PFSK-1 (cell line): ENCODE results near the gene SLC15A4.

Experiments used
- FOXP2 ChIP-seq: optimal IDR thresholded peaks from 2 replicates; pipeline ENCODE3; 2011; ENCODE audit warnings: borderline replicate concordance, control low read depth, inconsistent platforms; ENCODE audit not compliant: insufficient read depth; ENCODE audit errors: extremely low read length, extremely low read depth
- POLR2AphosphoS5 ChIP-seq: IDR thresholded peaks from 2 replicates; pipeline ENCODE4 v1.6.1; 2012; ENCODE audit warnings: low read depth, mild to moderate bottlenecking, control low read depth, low read length, moderate library complexity
- SIN3A ChIP-seq: IDR thresholded peaks from 2 replicates; pipeline ENCODE4 v1.6.1; 2012; ENCODE audit warnings: mild to moderate bottlenecking, low read length, moderate library complexity, borderline replicate concordance; ENCODE audit not compliant: insufficient read depth
- TAF1 ChIP-seq: IDR thresholded peaks from 2 replicates; pipeline ENCODE4 v1.6.1; 2012; ENCODE audit warnings: low read length, control low read depth, borderline replicate concordance; ENCODE audit not compliant: insufficient read depth
- TF ChIP-seq, protein P1 (sequence below), 2 experiments: IDR thresholded peaks; 2 replicates each; pipeline versions ENCODE4 v1.6.1 to v1.8.0; 2011 to 2012; ENCODE audit warnings: low read depth in 2 of 2, low read length in 2 of 2, control low read depth in 1 of 2, inconsistent platforms in 1 of 2, mild to moderate bottlenecking in 1 of 2, moderate library complexity in 1 of 2; ENCODE audit not compliant: insufficient read depth in 1 of 2

Gene SLC15A4

DNA sequence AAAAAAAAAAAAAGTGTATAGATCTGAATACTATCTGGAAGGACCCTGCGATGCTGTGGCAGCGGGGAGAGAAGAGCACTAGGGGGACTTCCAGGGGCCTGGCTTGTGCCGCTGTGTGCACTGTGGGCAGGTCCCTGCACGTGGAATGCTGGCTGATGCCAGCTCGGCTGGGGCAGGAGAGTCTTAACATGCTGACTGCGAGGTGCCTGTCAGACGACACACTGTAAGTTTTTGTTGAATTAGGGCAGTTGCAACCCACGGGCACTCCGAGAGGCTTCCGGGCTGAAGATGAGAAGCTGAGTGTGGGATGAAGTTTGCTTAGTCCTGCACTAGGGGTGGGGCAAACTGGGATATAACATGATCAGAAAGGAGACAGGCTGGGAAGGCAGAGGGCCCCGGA lies 40.2 kb upstream of the SLC15A4 start:
- TF ChIP-seq TAF1 (no peak), SIN3A (no peak), FOXP2 (no peak), POLR2AphosphoS5 (no peak)
- TF ChIP-seq, protein P1, sequence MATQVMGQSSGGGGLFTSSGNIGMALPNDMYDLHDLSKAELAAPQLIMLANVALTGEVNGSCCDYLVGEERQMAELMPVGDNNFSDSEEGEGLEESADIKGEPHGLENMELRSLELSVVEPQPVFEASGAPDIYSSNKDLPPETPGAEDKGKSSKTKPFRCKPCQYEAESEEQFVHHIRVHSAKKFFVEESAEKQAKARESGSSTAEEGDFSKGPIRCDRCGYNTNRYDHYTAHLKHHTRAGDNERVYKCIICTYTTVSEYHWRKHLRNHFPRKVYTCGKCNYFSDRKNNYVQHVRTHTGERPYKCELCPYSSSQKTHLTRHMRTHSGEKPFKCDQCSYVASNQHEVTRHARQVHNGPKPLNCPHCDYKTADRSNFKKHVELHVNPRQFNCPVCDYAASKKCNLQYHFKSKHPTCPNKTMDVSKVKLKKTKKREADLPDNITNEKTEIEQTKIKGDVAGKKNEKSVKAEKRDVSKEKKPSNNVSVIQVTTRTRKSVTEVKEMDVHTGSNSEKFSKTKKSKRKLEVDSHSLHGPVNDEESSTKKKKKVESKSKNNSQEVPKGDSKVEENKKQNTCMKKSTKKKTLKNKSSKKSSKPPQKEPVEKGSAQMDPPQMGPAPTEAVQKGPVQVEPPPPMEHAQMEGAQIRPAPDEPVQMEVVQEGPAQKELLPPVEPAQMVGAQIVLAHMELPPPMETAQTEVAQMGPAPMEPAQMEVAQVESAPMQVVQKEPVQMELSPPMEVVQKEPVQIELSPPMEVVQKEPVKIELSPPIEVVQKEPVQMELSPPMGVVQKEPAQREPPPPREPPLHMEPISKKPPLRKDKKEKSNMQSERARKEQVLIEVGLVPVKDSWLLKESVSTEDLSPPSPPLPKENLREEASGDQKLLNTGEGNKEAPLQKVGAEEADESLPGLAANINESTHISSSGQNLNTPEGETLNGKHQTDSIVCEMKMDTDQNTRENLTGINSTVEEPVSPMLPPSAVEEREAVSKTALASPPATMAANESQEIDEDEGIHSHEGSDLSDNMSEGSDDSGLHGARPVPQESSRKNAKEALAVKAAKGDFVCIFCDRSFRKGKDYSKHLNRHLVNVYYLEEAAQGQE (IDR thresholded peaks at IDR 0.05; ENCODE audit: insufficient read depth in 1 of 2, low read depth in 2 of 2, low read length in 2 of 2): no peak

DNA sequence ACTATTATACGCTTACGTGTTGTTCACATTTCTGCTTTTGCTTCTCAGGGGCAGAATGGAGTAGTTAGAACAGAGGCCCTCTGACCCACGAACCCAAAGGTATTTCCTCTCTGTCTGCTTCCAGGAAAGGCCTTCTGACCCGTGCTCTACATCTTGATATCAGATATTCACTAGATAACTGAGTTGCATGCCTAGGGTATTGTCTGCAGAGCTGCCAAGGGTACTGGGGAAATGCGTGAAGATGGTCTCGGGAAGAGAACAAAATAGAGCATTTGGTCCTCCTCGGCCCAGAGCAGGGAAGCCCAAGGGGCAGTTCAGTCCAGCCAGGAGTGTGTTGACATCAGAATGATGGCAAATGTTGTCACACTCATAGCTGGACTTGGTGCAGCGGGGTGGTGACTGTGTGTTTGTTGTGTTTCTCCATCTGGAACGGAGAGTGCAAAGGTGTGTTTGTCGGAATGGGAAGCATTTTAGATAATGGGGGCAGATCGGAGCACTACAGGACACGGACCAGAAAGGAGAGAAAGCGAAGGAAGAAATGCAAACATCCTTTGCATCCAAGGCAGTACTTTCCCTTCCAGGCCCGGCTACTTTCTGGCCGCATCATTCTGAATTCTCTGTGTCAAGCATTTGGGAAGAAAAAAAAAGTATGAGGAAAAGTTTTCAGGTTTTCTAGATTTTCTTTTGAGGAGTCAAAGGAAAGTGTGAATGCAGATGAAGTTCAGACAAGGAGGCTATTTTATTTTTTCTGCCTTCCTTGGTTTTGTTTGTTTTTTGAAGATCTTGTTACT lies 37.7 kb upstream of the SLC15A4 start:
- TF ChIP-seq TAF1 (no peak), FOXP2 (no peak), SIN3A (no peak), POLR2AphosphoS5 (no peak)
- TF ChIP-seq, protein P1 (IDR thresholded peaks at IDR 0.05; ENCODE audit: insufficient read depth in 1 of 2, low read depth in 2 of 2, low read length in 2 of 2): no peak

DNA sequence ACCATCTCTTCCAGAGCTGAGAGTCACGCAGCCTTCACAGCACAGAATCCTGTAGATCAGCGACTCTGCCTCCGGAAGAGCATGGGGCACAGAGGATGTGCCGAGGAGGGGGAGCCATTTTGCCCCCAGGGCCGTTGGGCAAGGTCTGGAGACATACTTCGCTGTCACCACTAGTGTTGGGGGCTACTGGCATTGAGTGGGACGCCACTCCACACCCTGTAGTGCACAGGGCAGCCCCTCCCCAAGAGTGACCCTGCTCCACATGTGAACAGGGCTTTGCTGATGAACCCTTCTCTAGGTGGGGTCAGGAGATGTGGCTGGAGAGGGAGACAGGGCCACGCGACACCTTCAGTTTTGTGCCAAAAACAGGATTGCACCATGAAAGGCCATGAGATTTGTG lies 35.6 kb upstream of the SLC15A4 start:
- TF ChIP-seq, protein P1 (IDR thresholded peaks at IDR 0.05; ENCODE audit: insufficient read depth in 1 of 2, low read depth in 2 of 2, low read length in 2 of 2): no peak
- TF ChIP-seq SIN3A (no peak), POLR2AphosphoS5 (no peak), FOXP2 (no peak)

DNA sequence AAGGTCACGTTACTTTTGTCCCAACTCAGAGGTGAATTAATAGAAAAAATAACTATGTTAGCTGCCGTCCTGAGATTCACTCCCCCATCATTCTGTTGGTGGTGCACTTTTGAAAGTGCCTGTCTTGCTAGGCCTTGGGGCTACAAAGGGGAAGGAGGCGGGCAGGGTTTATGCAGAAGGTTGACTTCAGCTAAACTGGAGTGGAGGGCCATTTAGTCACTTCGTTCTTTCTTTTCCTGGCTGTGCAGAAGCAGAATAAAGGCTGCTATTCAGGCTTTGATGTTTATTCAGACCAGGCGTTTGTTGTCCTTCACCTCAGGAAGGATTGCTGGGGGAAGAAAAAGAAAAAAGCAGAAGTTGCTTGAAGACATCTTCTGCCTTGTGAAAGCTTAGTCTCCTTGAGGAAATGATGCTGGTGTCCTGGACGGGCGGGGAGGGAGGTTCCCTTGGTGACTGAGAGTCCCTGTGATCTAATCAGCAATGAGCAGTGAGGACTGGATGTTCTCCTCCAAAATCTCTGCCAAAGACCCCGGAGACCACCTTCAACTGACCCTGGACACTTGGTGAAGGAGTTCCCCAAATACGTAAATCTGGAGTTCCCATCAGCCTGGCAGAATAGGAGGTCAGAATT lies 33.5 kb upstream of the SLC15A4 start:
- TF ChIP-seq, protein P1 (IDR thresholded peaks at IDR 0.05; ENCODE audit: insufficient read depth in 1 of 2, low read depth in 2 of 2, low read length in 2 of 2): no peak
- no peak for TF ChIP-seq FOXP2
- no peak for TF ChIP-seq SIN3A
- TF ChIP-seq POLR2AphosphoS5: no peak
- no peak for TF ChIP-seq TAF1

DNA sequence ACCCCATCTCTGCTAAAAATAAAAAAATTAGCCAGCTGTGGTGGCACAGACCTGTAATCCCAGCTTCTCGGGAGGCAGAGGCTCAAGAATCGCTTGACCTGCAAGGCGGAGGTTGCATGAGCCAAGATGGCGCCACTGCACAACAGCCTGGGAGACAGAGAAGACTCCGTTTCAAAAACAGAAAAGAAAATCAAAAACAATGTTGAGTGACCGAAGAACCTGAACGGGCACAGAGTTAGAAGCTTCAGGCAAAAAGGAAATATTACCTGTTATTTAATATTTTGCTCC lies 33.0 kb upstream of the SLC15A4 start:
- TF ChIP-seq FOXP2 (no peak), TAF1 (no peak), POLR2AphosphoS5 (no peak), SIN3A (no peak)
- TF ChIP-seq, protein P1 (IDR thresholded peaks at IDR 0.05; ENCODE audit: insufficient read depth in 1 of 2, low read depth in 2 of 2, low read length in 2 of 2): no peak
